Measurements from ENCODE around the gene TGFBR3.
A peak's percentile ranks its signal among the peaks of the same experiment; 100 is the strongest.

DNA sequence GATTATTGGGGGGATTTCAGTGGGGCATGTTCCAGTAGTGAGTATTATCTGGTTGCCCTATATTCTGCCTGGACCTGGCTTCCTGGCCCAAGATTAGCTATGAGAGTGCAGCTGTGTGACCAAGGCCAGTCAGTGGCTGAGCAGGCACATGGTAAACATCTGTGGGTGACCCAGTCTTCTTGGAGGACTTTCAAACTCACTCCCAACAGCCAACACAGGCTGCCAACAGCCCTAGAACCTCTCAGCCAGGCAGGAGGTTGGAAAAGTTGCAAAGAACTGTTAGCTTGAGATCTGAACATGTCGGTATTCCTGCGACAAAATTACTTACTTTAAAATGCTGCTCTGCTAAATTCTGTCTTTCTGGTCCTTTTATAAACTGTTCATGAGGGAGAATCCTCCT, 192.4 kb downstream of the TGFBR3 start:
- TF ChIP-seq, protein P1, sequence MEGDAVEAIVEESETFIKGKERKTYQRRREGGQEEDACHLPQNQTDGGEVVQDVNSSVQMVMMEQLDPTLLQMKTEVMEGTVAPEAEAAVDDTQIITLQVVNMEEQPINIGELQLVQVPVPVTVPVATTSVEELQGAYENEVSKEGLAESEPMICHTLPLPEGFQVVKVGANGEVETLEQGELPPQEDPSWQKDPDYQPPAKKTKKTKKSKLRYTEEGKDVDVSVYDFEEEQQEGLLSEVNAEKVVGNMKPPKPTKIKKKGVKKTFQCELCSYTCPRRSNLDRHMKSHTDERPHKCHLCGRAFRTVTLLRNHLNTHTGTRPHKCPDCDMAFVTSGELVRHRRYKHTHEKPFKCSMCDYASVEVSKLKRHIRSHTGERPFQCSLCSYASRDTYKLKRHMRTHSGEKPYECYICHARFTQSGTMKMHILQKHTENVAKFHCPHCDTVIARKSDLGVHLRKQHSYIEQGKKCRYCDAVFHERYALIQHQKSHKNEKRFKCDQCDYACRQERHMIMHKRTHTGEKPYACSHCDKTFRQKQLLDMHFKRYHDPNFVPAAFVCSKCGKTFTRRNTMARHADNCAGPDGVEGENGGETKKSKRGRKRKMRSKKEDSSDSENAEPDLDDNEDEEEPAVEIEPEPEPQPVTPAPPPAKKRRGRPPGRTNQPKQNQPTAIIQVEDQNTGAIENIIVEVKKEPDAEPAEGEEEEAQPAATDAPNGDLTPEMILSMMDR (IDR thresholded peaks at IDR 0.05 in 8 of 11, conservative IDR thresholded peaks at IDR 0.05 in 3 of 11) = no peak
- TF ChIP-seq POLR2A (IDR thresholded peaks at IDR 0.05) (no peak), POLR2AphosphoS5 (IDR thresholded peaks at IDR 0.05) (peak in 2 of 3 donors; percentile 30 to 44)
